GM23338 (cell line): ENCODE results near the gene RALGPS1.

Source experiments
- CREB1 ChIP-seq: fragments of 250-450 bp; sonication (Bioruptor Pico); IDR thresholded peaks from 2 replicates; pipeline ENCODE4 v1.5.0; 2020; ENCODE audit warnings: low read depth, mild to moderate bottlenecking, moderate library complexity
- CTCF ChIP-seq, 2 experiments: fragments of 200-600 bp in 1 of 2; sonication (generic) in 1 of 2; conservative IDR thresholded peaks; 2 replicates each; pipeline versions ENCODE4 v1.5.1 to v1.6.1; 2016 to 2017; ENCODE audit warnings: antibody characterized with exemption in 2 of 2, low read depth in 2 of 2, mild to moderate bottlenecking in 2 of 2, moderate library complexity in 1 of 2
- ETS1 ChIP-seq: IDR thresholded peaks from 2 replicates; pipeline ENCODE4 v1.6.1; 2016; ENCODE audit warnings: antibody characterized with exemption
- EZH2 ChIP-seq: fragments of 200-600 bp; sonication (generic); IDR thresholded peaks from one replicate; pipeline ENCODE4 v1.8.0; 2017; ENCODE audit warnings: antibody characterized with exemption, mild to moderate bottlenecking, low read depth; ENCODE audit not compliant: unreplicated experiment
- EZH2phosphoT487 ChIP-seq: fragments of 200-600 bp; sonication (generic); IDR thresholded peaks from one replicate; pipeline ENCODE4 v1.8.1; 2018; ENCODE audit warnings: antibody characterized with exemption; ENCODE audit not compliant: unreplicated experiment
- JUNB ChIP-seq: IDR thresholded peaks from one replicate; pipeline ENCODE4 v1.6.1; 2016; ENCODE audit warnings: antibody characterized with exemption; ENCODE audit not compliant: unreplicated experiment
- NANOG ChIP-seq: IDR thresholded peaks from 2 replicates; pipeline ENCODE4 v1.6.1; 2016; ENCODE audit warnings: antibody characterized with exemption, borderline replicate concordance
- POLR2AphosphoS5 ChIP-seq: IDR thresholded peaks from 2 replicates; pipeline ENCODE4 v1.6.1; 2016; ENCODE audit warnings: antibody characterized with exemption, low read depth
- REST ChIP-seq: IDR thresholded peaks from one replicate; pipeline ENCODE4 v1.6.1; 2018; ENCODE audit warnings: antibody characterized with exemption; ENCODE audit not compliant: unreplicated experiment
- STAT1 ChIP-seq: IDR thresholded peaks from one replicate; pipeline ENCODE4 v1.6.1; 2016; ENCODE audit warnings: antibody characterized with exemption; ENCODE audit not compliant: unreplicated experiment
- ZNF114 ChIP-seq: fragments of 250-450 bp; sonication (Bioruptor Pico); IDR thresholded peaks from 2 replicates; pipeline ENCODE4 v1.5.0; 2020; ENCODE audit warnings: mild to moderate bottlenecking, moderate library complexity
- ZNF331 ChIP-seq: fragments of 250-450 bp; sonication (Bioruptor Pico); IDR thresholded peaks from 2 replicates; pipeline ENCODE4 v1.5.0; 2020; ENCODE audit warnings: low read depth, mild to moderate bottlenecking, moderate library complexity
- ZNF462 ChIP-seq: fragments of 250-450 bp; sonication (Bioruptor Pico); IDR thresholded peaks from 2 replicates; pipeline ENCODE4 v1.5.0; 2020; ENCODE audit warnings: mild to moderate bottlenecking, moderate library complexity

GRCh38 chr9:127015921-127016512, 101.4 kb downstream of the RALGPS1 start:
- no peak for TF ChIP-seq EZH2
- TF ChIP-seq CREB1 (CRISPR knock-in tag): no peak
- TF ChIP-seq CTCF (conservative IDR thresholded peaks at IDR 0.05; ENCODE audit: low read depth in 2 of 2): no peak
- no peak for TF ChIP-seq ZNF331 (CRISPR knock-in tag)
- TF ChIP-seq EZH2phosphoT487: no peak
- TF ChIP-seq NANOG: no peak
- no peak for TF ChIP-seq JUNB
- no peak for TF ChIP-seq REST
- TF ChIP-seq POLR2AphosphoS5: no peak
- no peak for TF ChIP-seq ETS1
- no peak for TF ChIP-seq STAT1
- no peak for TF ChIP-seq ZNF114 (CRISPR knock-in tag)
- no peak for TF ChIP-seq ZNF462 (CRISPR knock-in tag)
